A549 (cell line): Measurements from ENCODE around the gene UBQLN2. TPM values are rescaled to one million over a fixed set of nuclear protein-coding genes. Genes with fewer than 3 reads are reported as not detected.

ENCODE experiments used
- ATAC-seq, 2 experiments: fragments of 200-7000 bp in 1 of 2; fragments of >200 bp in 1 of 2; cut with Nextera tagmentation in 1 of 2; cut with Tn5 transposase in 1 of 2; 3 replicates each; pipeline versions ENCODE4 v1.8.0 to v1.9.1; 2018 to 2020; ENCODE audit warnings: mild to moderate bottlenecking in 1 of 2, moderate library complexity in 1 of 2
- CTCF ChIA-PET: fragments of 300-600 bp; sonication (Branson Sonifier 250); formaldehyde crosslinking; extraction: SDS; loops from one replicate; lab custom pipeline; 2021; ENCODE audit warnings: antibody characterized with exemption, inconsistent platforms; lab: Yijun Ruan, JAX
- POLR2A ChIA-PET: fragments of 350-600 bp; formaldehyde crosslinking; extraction: SDS; loops from one replicate; lab custom pipeline; 2021; ENCODE audit warnings: antibody characterized with exemption, inconsistent platforms; lab: Yijun Ruan, JAX
- DNase-seq, 2 experiments: peaks; one replicate each; pipeline versions ENCODE4 v3.0.0 to v3.0.0-alpha.2; 2011 to 2016; ENCODE audit warnings: low read depth in 1 of 2, low spot score in 1 of 2
- FAIRE-seq: peaks from 2 replicates; lab custom pipeline; 2011; peaks lifted over from hg19 to GRCh38; lab: Jason Lieb, UNC
- H3K27ac ChIP-seq, 2 experiments: fragments of >200 bp; sonication (Bioruptor Twin); formaldehyde crosslinking; 3 replicates each; pipeline ENCODE4 v1.5.1; 2016 to 2017
- H3K4me1 ChIP-seq: fragments of >200 bp; sonication (Bioruptor Twin); formaldehyde crosslinking; 3 replicates; pipeline ENCODE4 v1.6.1; 2016
- H3K4me2 ChIP-seq: fragments of >200 bp; sonication (Bioruptor Twin); formaldehyde crosslinking; 3 replicates; pipeline ENCODE4 v1.6.1; 2016
- H3K4me3 ChIP-seq: fragments of >200 bp; sonication (Bioruptor Twin); formaldehyde crosslinking; 3 replicates; pipeline ENCODE4 v1.5.1; 2016
- H3K9me3 ChIP-seq: fragments of >200 bp; sonication (Bioruptor Twin); formaldehyde crosslinking; 3 replicates; pipeline ENCODE4 v1.6.1; 2016
- BHLHE40 ChIP-seq: IDR thresholded peaks from 2 replicates; pipeline ENCODE4 v1.6.1; 2012; ENCODE audit warnings: low read depth, low read length, inconsistent platforms
- CEBPB ChIP-seq, 2 experiments: fragments of >200 bp in 1 of 2; sonication (Bioruptor Twin) in 1 of 2; formaldehyde crosslinking in 1 of 2; IDR thresholded peaks; 2 replicates each; pipeline ENCODE4 v1.6.1; 2012 to 2016
- EHF ChIP-seq: fragments of 250-450 bp; sonication (Bioruptor Pico); IDR thresholded peaks from 2 replicates; pipeline ENCODE4 v1.5.0; 2020; ENCODE audit warnings: mild to moderate bottlenecking
- EHMT2 ChIP-seq: fragments of 200-600 bp; sonication (generic); IDR thresholded peaks from 2 replicates; pipeline ENCODE4 v1.6.1; 2016; ENCODE audit warnings: antibody characterized with exemption, low read depth, mild to moderate bottlenecking, moderate library complexity
- HOXB5 ChIP-seq: fragments of 250-450 bp; sonication (Bioruptor Pico); IDR thresholded peaks from 2 replicates; pipeline ENCODE4 v1.5.0; 2020; ENCODE audit warnings: mild to moderate bottlenecking, moderate library complexity
- NFE2L2 ChIP-seq: fragments of 150-350 bp; conservative IDR thresholded peaks from 2 replicates; pipeline ENCODE4 v1.6.1; 2014; ENCODE audit warnings: low read length
- POLR2AphosphoS2 ChIP-seq: conservative IDR thresholded peaks from 2 replicates; pipeline ENCODE4 v1.6.1; 2012; ENCODE audit warnings: low read length, improper control_type of control experiment, inconsistent platforms
- RARB ChIP-seq: fragments of 250-450 bp; sonication (Bioruptor Pico); IDR thresholded peaks from 2 replicates; pipeline ENCODE4 v1.8.0; 2021; ENCODE audit warnings: mild to moderate bottlenecking, moderate library complexity
- RNF2 ChIP-seq: fragments of 200-600 bp; sonication (generic); IDR thresholded peaks from 2 replicates; pipeline ENCODE4 v1.6.1; 2016; ENCODE audit warnings: low read depth, mild to moderate bottlenecking, antibody characterized with exemption, moderate library complexity, borderline replicate concordance
- ZC3H11A ChIP-seq: fragments of 450-650 bp; IDR thresholded peaks from 2 replicates; pipeline ENCODE4 v1.6.1; 2014; ENCODE audit warnings: antibody characterized with exemption, mild to moderate bottlenecking
- ZFP36 ChIP-seq: fragments of 450-650 bp; IDR thresholded peaks from 2 replicates; pipeline ENCODE4 v1.6.1; 2014; ENCODE audit warnings: borderline replicate concordance; ENCODE audit not compliant: partially characterized antibody
- ZSCAN20 ChIP-seq: fragments of 250-450 bp; sonication (Bioruptor Pico); IDR thresholded peaks from 2 replicates; pipeline ENCODE4 v1.8.0; 2022; ENCODE audit warnings: mild to moderate bottlenecking, moderate library complexity
- WGBS: methylation state at CpG from one replicate; pipeline ENCODE4 v1.1.6; 2017; ENCODE audit errors: missing lambda C conversion rate; 5-methylcytosine and 5-hydroxymethylcytosine counted together
- polyA plus RNA-seq, 4 experiments: library from polyadenylated mRNA; depleted of rRNA in 3 of 4; stranded (reverse); fragments of >200 nt; fragmentation: RNase III in 1 of 4; extraction: RNeasy Plus Mini Kit Qiagen cat#74134 plus additional on column Dnase treatment in 1 of 4; gene quantifications; 2 replicates in 3 of 4; 3 replicates in 1 of 4; pipeline ENCODE4 v1.2.3, GENCODE V29; 2011 to 2017
- TF ChIP-seq, protein P1 (sequence below): fragments of >200 bp; sonication (Bioruptor Twin); formaldehyde crosslinking; IDR thresholded peaks from 3 replicates; pipeline ENCODE4 v1.5.1; 2016
- TF ChIP-seq, protein P2 (sequence below): fragments of 450-650 bp; IDR thresholded peaks from 2 replicates; pipeline ENCODE4 v1.6.1; 2014; ENCODE audit warnings: antibody characterized with exemption
- TF ChIP-seq, protein P3 (sequence below): IDR thresholded peaks from 2 replicates; pipeline ENCODE4 v1.6.1; 2012
- TF ChIP-seq, protein P4 (sequence below): IDR thresholded peaks from 2 replicates; pipeline ENCODE4 v1.6.1; 2012
- TF ChIP-seq, protein P5 (sequence below): fragments of 250-450 bp; sonication (Bioruptor Pico); IDR thresholded peaks from 2 replicates; pipeline ENCODE4 v1.5.0; 2021; ENCODE audit warnings: mild to moderate bottlenecking, moderate library complexity, borderline replicate concordance

The UBQLN2 gene
- polyA plus RNA-seq, 2 of the 4 experiments (the other 2 are of a cell fraction) = 19.8 to 22.9 TPM

DNA sequence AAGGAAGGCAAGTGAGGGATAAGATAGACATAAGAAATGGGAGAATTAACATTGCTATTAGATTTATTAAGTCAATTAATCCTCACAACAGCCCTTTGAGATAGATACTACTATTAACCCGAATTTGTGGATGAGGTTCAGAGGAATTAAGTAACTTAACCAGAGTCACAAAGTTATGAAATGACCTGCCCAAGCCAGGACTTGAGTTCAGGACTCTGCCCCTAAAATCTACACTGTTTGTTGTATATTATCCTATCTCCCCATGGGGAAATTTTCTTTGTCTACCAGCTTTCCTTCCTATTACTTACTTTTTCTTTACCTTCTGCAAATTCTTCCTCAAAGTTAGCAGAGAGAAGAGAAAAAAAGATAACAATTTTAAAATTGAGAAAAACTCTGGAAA is 33.4 kb upstream of the UBQLN2 start:
- no peak overlapping the region for H3K4me2 ChIP-seq
- no peak overlapping the region for H3K27ac ChIP-seq
- ATAC-seq = no peak
- ChIA-PET CTCF (no interaction called here), POLR2A (no interaction called here)
- no peak for DNase-seq
- no peak for TF ChIP-seq RNF2
- no peak for TF ChIP-seq HOXB5 (CRISPR knock-in tag)
- WGBS = 0% methylated on average over 1 of the region's 1 CpG
- FAIRE-seq = no peak
- no peak overlapping the region for H3K4me3 ChIP-seq
- H3K4me1 ChIP-seq = no peaks in the 10 kb centered on the region
- H3K9me3 ChIP-seq = no peaks in the 10 kb centered on the region

DNA sequence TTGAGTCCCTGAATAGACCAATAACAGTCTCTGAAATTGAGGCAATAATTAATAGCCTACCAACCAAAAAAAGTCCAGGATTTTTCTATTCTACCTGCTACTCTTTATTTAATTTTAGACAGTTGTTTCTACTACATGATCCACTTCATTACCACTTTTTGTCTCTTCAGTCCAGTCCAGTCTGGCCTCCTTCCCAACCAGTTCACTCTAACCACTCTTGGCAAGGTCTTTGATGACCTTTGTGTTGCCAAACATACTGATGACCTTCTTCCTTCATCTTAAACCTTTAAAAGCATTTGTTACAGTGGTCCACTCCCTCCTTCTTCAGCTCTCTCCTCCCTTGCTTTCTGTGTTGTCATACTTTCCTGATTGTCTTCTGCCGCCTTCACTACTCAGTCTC is 12.8 kb upstream of the UBQLN2 start:
- no peaks in the 10 kb centered on the region for H3K4me1 ChIP-seq
- FAIRE-seq = no peak
- no peak for TF ChIP-seq EHMT2
- TF ChIP-seq EHF (CRISPR knock-in tag) = no peak
- TF ChIP-seq NFE2L2 = no peak
- no peak for ATAC-seq
- CTCF ChIA-PET = no interaction called here
- H3K27ac ChIP-seq = no peak overlapping the region
- no peak overlapping the region for H3K4me3 ChIP-seq
- no peak overlapping the region for H3K4me2 ChIP-seq
- DNase-seq = no peak
- 50% methylated on average over 1 of the region's 1 CpG for WGBS
- H3K9me3 ChIP-seq = no peaks in the 10 kb centered on the region
- POLR2A ChIA-PET = no interaction called here

DNA sequence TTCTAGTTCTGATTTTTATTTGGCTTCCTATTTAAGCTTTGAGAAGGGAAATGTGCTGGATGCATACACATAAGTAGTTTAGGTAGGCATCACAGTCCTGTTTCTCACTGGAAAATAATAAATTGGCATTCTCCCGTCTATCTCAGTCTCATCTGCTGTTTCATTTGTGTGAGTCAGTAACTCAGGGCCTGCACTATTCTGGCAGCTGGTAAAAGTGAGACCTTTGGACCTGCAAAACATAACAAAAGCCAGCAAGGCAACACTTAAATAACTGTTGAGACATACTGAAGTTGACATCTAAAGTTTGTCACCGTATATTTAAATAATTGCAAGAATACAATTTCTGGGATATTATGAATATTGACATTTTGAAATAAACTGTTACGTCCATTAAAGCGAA is 8.6 kb upstream of the UBQLN2 start:
- TF ChIP-seq, protein P1, sequence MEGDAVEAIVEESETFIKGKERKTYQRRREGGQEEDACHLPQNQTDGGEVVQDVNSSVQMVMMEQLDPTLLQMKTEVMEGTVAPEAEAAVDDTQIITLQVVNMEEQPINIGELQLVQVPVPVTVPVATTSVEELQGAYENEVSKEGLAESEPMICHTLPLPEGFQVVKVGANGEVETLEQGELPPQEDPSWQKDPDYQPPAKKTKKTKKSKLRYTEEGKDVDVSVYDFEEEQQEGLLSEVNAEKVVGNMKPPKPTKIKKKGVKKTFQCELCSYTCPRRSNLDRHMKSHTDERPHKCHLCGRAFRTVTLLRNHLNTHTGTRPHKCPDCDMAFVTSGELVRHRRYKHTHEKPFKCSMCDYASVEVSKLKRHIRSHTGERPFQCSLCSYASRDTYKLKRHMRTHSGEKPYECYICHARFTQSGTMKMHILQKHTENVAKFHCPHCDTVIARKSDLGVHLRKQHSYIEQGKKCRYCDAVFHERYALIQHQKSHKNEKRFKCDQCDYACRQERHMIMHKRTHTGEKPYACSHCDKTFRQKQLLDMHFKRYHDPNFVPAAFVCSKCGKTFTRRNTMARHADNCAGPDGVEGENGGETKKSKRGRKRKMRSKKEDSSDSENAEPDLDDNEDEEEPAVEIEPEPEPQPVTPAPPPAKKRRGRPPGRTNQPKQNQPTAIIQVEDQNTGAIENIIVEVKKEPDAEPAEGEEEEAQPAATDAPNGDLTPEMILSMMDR = no peak
- no peaks in the 10 kb centered on the region for H3K4me1 ChIP-seq
- ATAC-seq (no peak), FAIRE-seq (no peak), DNase-seq (no peak)
- WGBS = 61% methylated on average over 4 of the region's 4 CpGs
- no peak overlapping the region for H3K4me3 ChIP-seq
- H3K27ac ChIP-seq = no peak overlapping the region
- H3K9me3 ChIP-seq = no peaks in the 10 kb centered on the region
- ChIA-PET POLR2A (no interaction called here), CTCF (no interaction called here)
- no peak overlapping the region for H3K4me2 ChIP-seq

DNA sequence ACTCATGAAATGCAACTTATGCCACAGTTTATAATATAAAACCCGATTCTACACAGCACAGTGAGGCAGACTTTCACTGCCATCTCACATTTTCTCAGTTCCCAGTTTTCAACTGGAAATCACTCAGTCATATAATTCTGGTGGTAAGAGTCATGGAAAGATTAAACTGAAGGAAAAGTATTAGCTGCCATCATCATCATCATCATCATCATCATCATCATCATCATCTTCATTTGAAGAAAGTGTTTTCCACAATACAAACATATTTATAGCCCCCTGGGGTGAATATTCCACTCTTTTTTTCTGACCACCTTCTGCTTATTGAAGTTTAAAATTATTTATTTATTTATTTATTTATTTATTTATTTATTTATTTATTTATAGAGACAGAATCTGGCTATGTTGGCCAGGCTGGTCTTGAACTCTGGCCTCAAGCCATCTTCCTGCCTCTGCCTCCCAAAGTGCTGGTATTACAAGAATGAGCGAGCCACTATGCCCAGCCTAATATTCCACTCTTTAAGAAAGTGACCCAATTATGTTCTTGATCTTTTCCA is 6.0 kb upstream of the UBQLN2 start:
- CTCF ChIA-PET = no interaction called here
- Histone ChIP-seq H3K27ac (no peak overlapping the region), H3K4me3 (no peak overlapping the region), H3K9me3 (no peaks in the 10 kb centered on the region), H3K4me2 (no peak overlapping the region), H3K4me1 (peaks cover 4% of the 10 kb centered on the region; the same call in 1 of the 3 replicates)
- POLR2A ChIA-PET = no interaction called here
- no peak for DNase-seq
- 64% methylated on average over 2 of the region's 2 CpGs for WGBS
- ATAC-seq = no peak
- TF ChIP-seq, protein P2, sequence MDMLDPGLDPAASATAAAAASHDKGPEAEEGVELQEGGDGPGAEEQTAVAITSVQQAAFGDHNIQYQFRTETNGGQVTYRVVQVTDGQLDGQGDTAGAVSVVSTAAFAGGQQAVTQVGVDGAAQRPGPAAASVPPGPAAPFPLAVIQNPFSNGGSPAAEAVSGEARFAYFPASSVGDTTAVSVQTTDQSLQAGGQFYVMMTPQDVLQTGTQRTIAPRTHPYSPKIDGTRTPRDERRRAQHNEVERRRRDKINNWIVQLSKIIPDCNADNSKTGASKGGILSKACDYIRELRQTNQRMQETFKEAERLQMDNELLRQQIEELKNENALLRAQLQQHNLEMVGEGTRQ = no peak
- TF ChIP-seq ZC3H11A = peak; percentile 48
- no peak for TF ChIP-seq CEBPB (IDR thresholded peaks at IDR 0.05)
- FAIRE-seq = no peak

DNA sequence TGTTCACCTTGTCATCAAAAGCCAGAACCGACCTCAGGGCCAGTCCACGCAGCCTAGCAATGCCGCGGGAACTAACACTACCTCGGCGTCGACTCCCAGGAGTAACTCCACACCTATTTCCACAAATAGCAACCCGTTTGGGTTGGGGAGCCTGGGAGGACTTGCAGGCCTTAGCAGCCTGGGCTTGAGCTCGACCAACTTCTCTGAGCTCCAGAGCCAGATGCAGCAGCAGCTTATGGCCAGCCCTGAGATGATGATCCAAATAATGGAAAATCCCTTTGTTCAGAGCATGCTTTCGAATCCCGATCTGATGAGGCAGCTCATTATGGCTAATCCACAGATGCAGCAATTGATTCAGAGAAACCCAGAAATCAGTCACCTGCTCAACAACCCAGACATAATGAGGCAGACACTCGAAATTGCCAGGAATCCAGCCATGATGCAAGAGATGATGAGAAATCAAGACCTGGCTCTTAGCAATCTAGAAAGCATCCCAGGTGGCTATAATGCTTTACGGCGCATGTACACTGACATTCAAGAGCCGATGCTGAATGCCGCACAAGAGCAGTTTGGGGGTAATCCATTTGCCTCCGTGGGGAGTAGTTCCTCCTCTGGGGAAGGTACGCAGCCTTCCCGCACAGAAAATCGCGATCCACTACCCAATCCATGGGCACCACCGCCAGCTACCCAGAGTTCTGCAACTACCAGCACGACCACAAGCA is 898 bp downstream of the UBQLN2 start:
- FAIRE-seq (no peak), ATAC-seq (peak; percentile 25 to 30; a peak in 4 of 6 replicates)
- ChIA-PET CTCF (no interaction called here), POLR2A (interaction anchor here (0.9 kb wide), 1 partner anchor 11 kb away, joined by 3 read pairs; no protein-coding TSS in a partner anchor)
- Histone ChIP-seq H3K4me3 (peak overlapping the region; percentile 70), H3K9me3 (no peaks in the 10 kb centered on the region), H3K4me1 (peaks cover 28% of the 10 kb centered on the region; the same call in 2 of the 3 replicates), H3K27ac (peak overlapping the region; percentile 95 to 99)
- under 1% methylated on average over 17 of the region's 23 CpGs for WGBS
- TF ChIP-seq RNF2 (no peak), ZSCAN20 (no peak), POLR2AphosphoS2 (no peak), ZFP36 (no peak), BHLHE40 (no peak), RARB (CRISPR knock-in tag) (no peak)
- TF ChIP-seq, protein P3, sequence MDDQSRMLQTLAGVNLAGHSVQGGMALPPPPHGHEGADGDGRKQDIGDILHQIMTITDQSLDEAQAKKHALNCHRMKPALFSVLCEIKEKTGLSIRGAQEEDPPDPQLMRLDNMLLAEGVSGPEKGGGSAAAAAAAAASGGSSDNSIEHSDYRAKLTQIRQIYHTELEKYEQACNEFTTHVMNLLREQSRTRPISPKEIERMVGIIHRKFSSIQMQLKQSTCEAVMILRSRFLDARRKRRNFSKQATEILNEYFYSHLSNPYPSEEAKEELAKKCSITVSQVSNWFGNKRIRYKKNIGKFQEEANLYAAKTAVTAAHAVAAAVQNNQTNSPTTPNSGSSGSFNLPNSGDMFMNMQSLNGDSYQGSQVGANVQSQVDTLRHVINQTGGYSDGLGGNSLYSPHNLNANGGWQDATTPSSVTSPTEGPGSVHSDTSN = no peak
- TF ChIP-seq, protein P4, sequence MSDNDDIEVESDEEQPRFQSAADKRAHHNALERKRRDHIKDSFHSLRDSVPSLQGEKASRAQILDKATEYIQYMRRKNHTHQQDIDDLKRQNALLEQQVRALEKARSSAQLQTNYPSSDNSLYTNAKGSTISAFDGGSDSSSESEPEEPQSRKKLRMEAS = no peak
- TF ChIP-seq, protein P5, sequence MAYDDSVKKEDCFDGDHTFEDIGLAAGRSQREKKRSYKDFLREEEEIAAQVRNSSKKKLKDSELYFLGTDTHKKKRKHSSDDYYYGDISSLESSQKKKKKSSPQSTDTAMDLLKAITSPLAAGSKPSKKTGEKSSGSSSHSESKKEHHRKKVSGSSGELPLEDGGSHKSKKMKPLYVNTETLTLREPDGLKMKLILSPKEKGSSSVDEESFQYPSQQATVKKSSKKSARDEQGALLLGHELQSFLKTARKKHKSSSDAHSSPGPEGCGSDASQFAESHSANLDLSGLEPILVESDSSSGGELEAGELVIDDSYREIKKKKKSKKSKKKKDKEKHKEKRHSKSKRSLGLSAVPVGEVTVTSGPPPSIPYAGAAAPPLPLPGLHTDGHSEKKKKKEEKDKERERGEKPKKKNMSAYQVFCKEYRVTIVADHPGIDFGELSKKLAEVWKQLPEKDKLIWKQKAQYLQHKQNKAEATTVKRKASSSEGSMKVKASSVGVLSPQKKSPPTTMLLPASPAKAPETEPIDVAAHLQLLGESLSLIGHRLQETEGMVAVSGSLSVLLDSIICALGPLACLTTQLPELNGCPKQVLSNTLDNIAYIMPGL (CRISPR knock-in tag) = no peak
- TF ChIP-seq, all 56 proteins: peak for 0
- peak in 1 of 2 experiments; percentile 18 for DNase-seq
- H3K4me2 ChIP-seq = peak overlapping the region; percentile 93
